Stimulated activated naive CD8-positive, alpha-beta T cell treated with anti-CD3 and anti-CD28 coated beads, Interleukin-15, amount 100 ng/mL, for 72 hours (primary cell): ENCODE measurements around the gene GPR55.

ENCODE experiments used
- ATAC-seq: fragments of 150-1000 bp; cut with Tn5 transposase; 2 replicates; pipeline ENCODE4 v1.10.0; 2021; ENCODE audit warnings: mild to moderate bottlenecking, moderate library complexity
- DNase-seq, 2 donors: peaks; one replicate each; pipeline ENCODE4 v3.0.0; 2021 to 2022
- H3K27ac Mint-ChIP-seq, 2 donors: one replicate each; pipeline ENCODE4 v1.8.0; 2022; ENCODE audit warnings: mild to moderate bottlenecking in 2 of 2, mixed read lengths in 2 of 2, moderate library complexity in 2 of 2
- H3K27me3 Mint-ChIP-seq: one replicate; pipeline ENCODE4 v1.8.0; 2022; ENCODE audit warnings: mixed read lengths
- H3K4me1 Mint-ChIP-seq: one replicate; pipeline ENCODE4 v1.8.0; 2022; ENCODE audit warnings: mild to moderate bottlenecking, mixed read lengths
- H3K4me3 Mint-ChIP-seq, 2 donors: one replicate each; pipeline ENCODE4 v1.8.0; 2022; ENCODE audit warnings: mild to moderate bottlenecking in 2 of 2, mixed read lengths in 2 of 2, moderate library complexity in 1 of 2
- H3K9me3 Mint-ChIP-seq, 2 donors: one replicate each; pipeline ENCODE4 v1.8.0; 2022; ENCODE audit warnings: mixed read lengths in 2 of 2

Gene GPR55

GRCh38 chr2:230904856-230905447 lies 20.1 kb downstream of the GPR55 start:
- Mint-ChIP-seq H3K27ac (peak overlapping the region in 1 of 2 donors; percentile 98), H3K4me3 (peak overlapping the region; percentile 63 to 72), H3K27me3 (no peaks in the 10 kb centered on the region), H3K4me1 (peaks cover 96% of the 10 kb centered on the region), H3K9me3 (no peaks in the 10 kb centered on the region)
- DNase-seq = peak in 1 of 2 donors; percentile 14
- ATAC-seq = no peak

GRCh38 chr2:230903231-230904150 lies 21.6 kb downstream of the GPR55 start:
- peak overlapping the region; percentile 25 to 63 for H3K4me3 Mint-ChIP-seq
- no peak overlapping the region for H3K27ac Mint-ChIP-seq
- H3K27me3 Mint-ChIP-seq = no peaks in the 10 kb centered on the region
- no peaks in the 10 kb centered on the region for H3K9me3 Mint-ChIP-seq
- no peak for ATAC-seq
- H3K4me1 Mint-ChIP-seq = peaks cover 96% of the 10 kb centered on the region
- DNase-seq = no peak

GRCh38 chr2:230902180-230902899 lies 22.7 kb downstream of the GPR55 start:
- H3K27me3 Mint-ChIP-seq = no peaks in the 10 kb centered on the region
- H3K4me3 Mint-ChIP-seq = peak overlapping the region in 1 of 2 donors; percentile 16
- peaks cover 95% of the 10 kb centered on the region for H3K4me1 Mint-ChIP-seq
- no peaks in the 10 kb centered on the region for H3K9me3 Mint-ChIP-seq
- H3K27ac Mint-ChIP-seq = no peak overlapping the region
- DNase-seq (peak; percentile 62 to 72), ATAC-seq (peak; percentile 38)

- Mint-ChIP-seq H3K27me3 (peaks cover 6% of the 10 kb centered on the region), H3K4me1 (peaks cover 93% of the 10 kb centered on the region), H3K9me3 (no peaks in the 10 kb centered on the region), H3K27ac (no peak overlapping the region), H3K4me3 (no peak overlapping the region)
- ATAC-seq = no peak
- DNase-seq = no peak
These were observed 24.0 kb downstream of the GPR55 start for GRCh38 chr2:230901006-230901405.

GRCh38 chr2:230900336-230900995 lies 24.6 kb downstream of the GPR55 start:
- H3K27me3 Mint-ChIP-seq = peaks cover 6% of the 10 kb centered on the region
- no peak overlapping the region for H3K4me3 Mint-ChIP-seq
- DNase-seq (peak in 1 of 2 donors; percentile 8), ATAC-seq (no peak)
- H3K27ac Mint-ChIP-seq = peak overlapping the region in 1 of 2 donors; percentile 61
- H3K9me3 Mint-ChIP-seq = no peaks in the 10 kb centered on the region
- H3K4me1 Mint-ChIP-seq = peaks cover 93% of the 10 kb centered on the region

GRCh38 chr2:230899786-230900185 lies 25.3 kb downstream of the GPR55 start:
- Mint-ChIP-seq H3K4me1 (peaks cover 92% of the 10 kb centered on the region), H3K9me3 (no peaks in the 10 kb centered on the region), H3K4me3 (no peak overlapping the region), H3K27ac (no peak overlapping the region), H3K27me3 (peaks cover 6% of the 10 kb centered on the region)
- DNase-seq = peak in 1 of 2 donors; percentile 34
- peak; percentile 72 for ATAC-seq

GRCh38 chr2:230899287-230899686 lies 25.8 kb downstream of the GPR55 start:
- DNase-seq = no peak
- Mint-ChIP-seq H3K4me3 (no peak overlapping the region), H3K9me3 (no peaks in the 10 kb centered on the region), H3K27me3 (peaks cover 6% of the 10 kb centered on the region), H3K27ac (no peak overlapping the region), H3K4me1 (peaks cover 92% of the 10 kb centered on the region)
- ATAC-seq = no peak

GRCh38 chr2:230898713-230899091 lies 26.3 kb downstream of the GPR55 start:
- Mint-ChIP-seq H3K27ac (no peak overlapping the region), H3K4me1 (peaks cover 92% of the 10 kb centered on the region), H3K4me3 (no peak overlapping the region), H3K27me3 (peaks cover 6% of the 10 kb centered on the region), H3K9me3 (no peaks in the 10 kb centered on the region)
- no peak for ATAC-seq
- DNase-seq = no peak

- ATAC-seq (no peak), DNase-seq (no peak)
- H3K27me3 Mint-ChIP-seq = peaks cover 6% of the 10 kb centered on the region
- no peak overlapping the region for H3K4me3 Mint-ChIP-seq
- H3K9me3 Mint-ChIP-seq = no peaks in the 10 kb centered on the region
- peaks cover 92% of the 10 kb centered on the region for H3K4me1 Mint-ChIP-seq
- no peak overlapping the region for H3K27ac Mint-ChIP-seq
These were observed 26.9 kb downstream of the GPR55 start for GRCh38 chr2:230898016-230898712.

- Mint-ChIP-seq H3K27ac (no peak overlapping the region), H3K27me3 (peaks cover 6% of the 10 kb centered on the region), H3K4me1 (peaks cover 94% of the 10 kb centered on the region), H3K4me3 (peak overlapping the region in 1 of 2 donors; percentile 29), H3K9me3 (no peaks in the 10 kb centered on the region)
- ATAC-seq (no peak), DNase-seq (no peak)
These were observed 28.5 kb downstream of the GPR55 start for GRCh38 chr2:230896346-230897115.

- H3K27ac Mint-ChIP-seq = peak overlapping the region in 1 of 2 donors; percentile 34
- DNase-seq (peak in 1 of 2 donors; percentile 7), ATAC-seq (no peak)
- H3K4me1 Mint-ChIP-seq = peaks cover 94% of the 10 kb centered on the region
- H3K27me3 Mint-ChIP-seq = peaks cover 6% of the 10 kb centered on the region
- H3K9me3 Mint-ChIP-seq = no peaks in the 10 kb centered on the region
- H3K4me3 Mint-ChIP-seq = no peak overlapping the region
These were observed 29.3 kb downstream of the GPR55 start for GRCh38 chr2:230895536-230896345.

- H3K4me1 Mint-ChIP-seq = peaks cover 83% of the 10 kb centered on the region
- peaks cover 0 to 2% of the 10 kb centered on the region in 2 donors for H3K9me3 Mint-ChIP-seq
- peak overlapping the region in 1 of 2 donors; percentile 57 for H3K4me3 Mint-ChIP-seq
- peaks cover 6% of the 10 kb centered on the region for H3K27me3 Mint-ChIP-seq
- H3K27ac Mint-ChIP-seq = peak overlapping the region in 1 of 2 donors; percentile 27
- peak; percentile 35 for ATAC-seq
- peak in 1 of 2 donors; percentile 7 for DNase-seq
These were observed 30.9 kb downstream of the GPR55 start for GRCh38 chr2:230893841-230894781.
